Testis (tissue), 2 donors: ENCODE results near the gene MSLN.

Source experiments
- POLR2A ChIP-seq: fragments of 450-650 bp; IDR thresholded peaks from one replicate; pipeline ENCODE4 v1.6.1; 2017; ENCODE audit warnings: antibody characterized with exemption, mild to moderate bottlenecking, moderate library complexity
- TF ChIP-seq, protein P1 (sequence below), 3 experiments: fragments of 450-650 bp in 2 of 3; fragments of 200-600 bp in 1 of 3; sonication (generic) in 1 of 3; IDR thresholded peaks; one replicate each; pipeline ENCODE4 v1.5.1; 2016 to 2019; ENCODE audit warnings: antibody characterized with exemption in 3 of 3, mild to moderate bottlenecking in 2 of 3, moderate library complexity in 1 of 3

GRCh38 chr16:750485-750884 lies 10.0 kb upstream of the MSLN start:
- TF ChIP-seq, protein P1, sequence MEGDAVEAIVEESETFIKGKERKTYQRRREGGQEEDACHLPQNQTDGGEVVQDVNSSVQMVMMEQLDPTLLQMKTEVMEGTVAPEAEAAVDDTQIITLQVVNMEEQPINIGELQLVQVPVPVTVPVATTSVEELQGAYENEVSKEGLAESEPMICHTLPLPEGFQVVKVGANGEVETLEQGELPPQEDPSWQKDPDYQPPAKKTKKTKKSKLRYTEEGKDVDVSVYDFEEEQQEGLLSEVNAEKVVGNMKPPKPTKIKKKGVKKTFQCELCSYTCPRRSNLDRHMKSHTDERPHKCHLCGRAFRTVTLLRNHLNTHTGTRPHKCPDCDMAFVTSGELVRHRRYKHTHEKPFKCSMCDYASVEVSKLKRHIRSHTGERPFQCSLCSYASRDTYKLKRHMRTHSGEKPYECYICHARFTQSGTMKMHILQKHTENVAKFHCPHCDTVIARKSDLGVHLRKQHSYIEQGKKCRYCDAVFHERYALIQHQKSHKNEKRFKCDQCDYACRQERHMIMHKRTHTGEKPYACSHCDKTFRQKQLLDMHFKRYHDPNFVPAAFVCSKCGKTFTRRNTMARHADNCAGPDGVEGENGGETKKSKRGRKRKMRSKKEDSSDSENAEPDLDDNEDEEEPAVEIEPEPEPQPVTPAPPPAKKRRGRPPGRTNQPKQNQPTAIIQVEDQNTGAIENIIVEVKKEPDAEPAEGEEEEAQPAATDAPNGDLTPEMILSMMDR (IDR thresholded peaks at IDR 0.05) = no peak
- no peak for TF ChIP-seq POLR2A
